ENCODE measurements around the gene IFIH1. TPM values are rescaled to one million over a fixed set of nuclear protein-coding genes. Genes with fewer than 3 reads are reported as not detected.

IFIH1 gene
- total and polyA plus RNA-seq, 2 of the 8 experiments (the other 6 are each of a cell fraction or from before 2014, with no cell fraction given): 0.32 to 2.0 TPM

DNA sequence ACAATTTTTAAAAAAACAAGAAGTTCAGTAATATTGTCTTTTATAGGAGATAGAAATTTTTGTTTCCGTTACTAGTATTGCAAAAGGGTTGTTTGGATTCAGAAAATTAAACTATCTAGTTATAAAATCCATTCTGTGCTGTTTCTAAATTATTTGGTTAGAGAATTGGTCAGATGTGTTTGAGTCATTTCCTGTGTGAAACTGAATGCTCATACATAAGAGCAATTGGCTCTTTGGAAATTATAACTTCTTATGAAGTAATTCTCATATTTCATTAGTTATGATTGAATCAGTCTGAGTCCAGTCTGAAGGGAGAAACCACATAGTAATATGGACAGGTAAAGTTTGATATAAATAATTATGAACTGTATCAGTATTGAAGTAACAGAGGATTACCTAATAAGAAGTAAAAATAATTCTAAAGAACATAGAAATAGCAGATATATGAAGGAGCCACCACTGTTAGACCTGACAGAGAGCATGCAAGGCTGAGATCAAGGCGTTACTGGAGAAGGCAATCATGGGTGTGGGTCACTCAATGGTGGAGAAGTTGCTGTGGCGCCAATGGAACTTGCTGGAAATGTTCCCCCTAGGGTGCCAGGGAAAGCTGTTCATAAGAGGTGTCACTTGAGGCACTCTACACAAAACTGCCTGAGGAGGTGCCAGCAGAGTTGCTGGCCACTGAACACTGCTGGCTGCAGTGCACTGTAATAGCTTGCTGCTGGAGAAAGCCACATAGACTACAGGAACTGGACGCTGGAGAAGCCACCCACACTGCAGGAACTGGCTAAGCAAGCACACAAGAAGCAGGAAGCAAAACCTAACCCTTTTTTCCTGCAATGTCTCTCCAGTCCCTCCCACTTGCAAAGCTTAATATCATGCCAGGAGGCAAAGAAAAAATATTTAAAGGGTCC lies 57.2 kb downstream of the IFIH1 start:
- H4K91ac ChIP-seq (replicated peaks; ENCODE audit: insufficient read length, low read length): no peak overlapping the region
- H3K14ac ChIP-seq (ENCODE audit: insufficient read length): no peak overlapping the region
- 0 out of 2 replicates have a peak overlapping the region, but pooled peaks have one; percentile 83 for H2AFZ ChIP-seq (ENCODE audit: low read length)
- peaks cover 0 to 4% (median 0%) of the 10 kb centered on the region in 4 experiments; a peak in 1 of 7 replicates for H3K4me1 ChIP-seq (replicated peaks in 1 of 4; ENCODE audit: control insufficient read depth in 3 of 4, insufficient read depth in 4 of 4, low read length in 3 of 4)
- H3K23ac ChIP-seq (ENCODE audit: insufficient read length): no peak overlapping the region
- ChIA-PET POLR2A (ENCODE audit: partially characterized antibody) (no interaction called here), CTCF (ENCODE audit: partially characterized antibody) (interaction anchor here (0.9 to 1.0 kb wide), 2 partner anchors 19 to 38 kb away, joined by 3 read pairs; no protein-coding TSS in a partner anchor)
- no peak overlapping the region for H3K9ac ChIP-seq (replicated peaks in 1 of 4; ENCODE audit: extremely low read depth in 1 of 4, low read depth in 3 of 4, low read length in 3 of 4)
- no peak overlapping the region for H3K18ac ChIP-seq (ENCODE audit: extremely low read depth, low read length)
- no peaks in the 10 kb centered on the region for H3K23me2 ChIP-seq (ENCODE audit: low read depth, low read length)
- H2BK120ac ChIP-seq (replicated peaks; ENCODE audit: low read depth, low read length): no peak overlapping the region
- no peak overlapping the region for H2BK15ac ChIP-seq (ENCODE audit: low read length)
- H3K4me2 ChIP-seq (ENCODE audit: insufficient read depth in 1 of 2, low read depth in 2 of 2, low read length in 2 of 2): no peak overlapping the region
- no peaks in the 10 kb centered on the region for H3K79me1 ChIP-seq (ENCODE audit: low read depth, low read length)
- no peaks in the 10 kb centered on the region for H3K36me3 ChIP-seq (ENCODE audit: control insufficient read depth in 2 of 4, insufficient read depth in 4 of 4, low read length in 3 of 4)
- H4K20me1 ChIP-seq (replicated peaks in 1 of 2; ENCODE audit: control insufficient read depth in 1 of 2, insufficient read depth in 2 of 2, low read length in 2 of 2): no peaks in the 10 kb centered on the region
- no peak for FAIRE-seq
- H3K4me3 ChIP-seq (ENCODE audit: extremely low read depth in 1 of 4, insufficient read depth in 2 of 4, low read depth in 3 of 4, low read length in 4 of 4): no peak overlapping the region
- no peak overlapping the region for H4K8ac ChIP-seq (ENCODE audit: extremely low read depth, insufficient read depth, low read length)
- H2BK5ac ChIP-seq (ENCODE audit: low read depth, low read length): no peak overlapping the region
- H2BK20ac ChIP-seq (ENCODE audit: low read length): no peak overlapping the region
- no peak for DNase-seq (ENCODE audit: low read depth in 1 of 2, low spot score in 2 of 2)
- 94% methylated on average over 4 of the region's 4 CpGs; no CpG with 5 or more reads in 1 of the 2 experiments for WGBS, 2 experiments (ENCODE audit: extremely low coverage in 1 of 2, insufficient coverage in 1 of 2, insufficient read length in 1 of 2, insufficient replicate concordance in 2 of 2, low coverage in 1 of 2, low lambda C conversion rate in 2 of 2, missing lambda C conversion rate in 1 of 2)
- no peak overlapping the region for H2AK5ac ChIP-seq (ENCODE audit: low read depth, low read length)
- no peak overlapping the region for H3K56ac ChIP-seq (replicated peaks; ENCODE audit: insufficient read length, low read depth, low read length)
- no peak overlapping the region for H2BK12ac ChIP-seq (ENCODE audit: low read depth, low read length)
- H3K27me3 ChIP-seq (replicated peaks in 1 of 4; ENCODE audit: control insufficient read depth in 3 of 4, extremely low read depth in 1 of 4, insufficient read depth in 3 of 4, low read length in 3 of 4): no peaks in the 10 kb centered on the region
- no peaks in the 10 kb centered on the region for H3K79me2 ChIP-seq (ENCODE audit: control insufficient read depth in 1 of 2, insufficient read depth in 2 of 2, low read length in 2 of 2)
- H4K5ac ChIP-seq (ENCODE audit: insufficient read length, low read depth, low read length): no peak overlapping the region
- no peak overlapping the region for H3K27ac ChIP-seq (ENCODE audit: low read depth, low read length)
- no peak overlapping the region for H3K4ac ChIP-seq (replicated peaks; ENCODE audit: insufficient read length, low read depth, low read length)
- no peaks in the 10 kb centered on the region for H3K9me3 ChIP-seq (ENCODE audit: insufficient read depth in 2 of 2, low read depth in 1 of 2, low read length in 1 of 2)
- TF ChIP-seq TBP (IDR thresholded peaks at IDR 0.05; ENCODE audit: low read depth, low read length) (no peak), GABPA (IDR thresholded peaks at IDR 0.05; ENCODE audit: borderline replicate concordance, insufficient read depth, low read length) (no peak), NANOG (IDR thresholded peaks at IDR 0.05; ENCODE audit: insufficient read depth, low read depth, low read length, poor library complexity, severe bottlenecking) (no peak), KDM1A (IDR thresholded peaks at IDR 0.05; ENCODE audit: borderline replicate concordance, low read length) (no peak), RBBP5 (IDR thresholded peaks at IDR 0.05; ENCODE audit: borderline replicate concordance, low read depth, low read length) (no peak), SRF (IDR thresholded peaks at IDR 0.05; ENCODE audit: low read depth, low read length) (no peak), RXRA (IDR thresholded peaks at IDR 0.05; ENCODE audit: insufficient read depth, low read depth, low read length) (no peak), NRF1 (IDR thresholded peaks at IDR 0.05; ENCODE audit: low read depth, low read length) (no peak), SIN3A (conservative IDR thresholded peaks at IDR 0.05 in 1 of 2, IDR thresholded peaks at IDR 0.05 in 1 of 2; ENCODE audit: low read depth in 1 of 2, low read length in 2 of 2) (no peak), MAFK (IDR thresholded peaks at IDR 0.05; ENCODE audit: low read depth, low read length) (no peak)
- TF ChIP-seq, protein P1, sequence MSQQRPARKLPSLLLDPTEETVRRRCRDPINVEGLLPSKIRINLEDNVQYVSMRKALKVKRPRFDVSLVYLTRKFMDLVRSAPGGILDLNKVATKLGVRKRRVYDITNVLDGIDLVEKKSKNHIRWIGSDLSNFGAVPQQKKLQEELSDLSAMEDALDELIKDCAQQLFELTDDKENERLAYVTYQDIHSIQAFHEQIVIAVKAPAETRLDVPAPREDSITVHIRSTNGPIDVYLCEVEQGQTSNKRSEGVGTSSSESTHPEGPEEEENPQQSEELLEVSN (IDR thresholded peaks at IDR 0.05): no peak

Data from H1 (cell line).